DMS53 (cell line): ENCODE data around the gene FAM153A.
"Not testable (repeated sequence)": the region's sequence is repeated elsewhere in the genome, so short reads cannot be mapped to it uniquely, and the experiment has no call there.

Experiments used
- DNase-seq: peaks from one replicate; lab custom pipeline; 2025; lab: John Stamatoyannopoulos, UW

The FAM153A gene

GRCh38 chr5:177782792-177783633 lies at the start of gene FAM153A:
TSS of gene FAM153A (minus strand) at chr5:177782899.
- not testable (repeated sequence) for DNase-seq

GRCh38 chr5:177832287-177832686 lies 49.6 kb upstream of the FAM153A start:
- DNase-seq = not testable (repeated sequence)

- DNase-seq = not testable (repeated sequence)
Measured at GRCh38 chr5:177826073-177826472, 43.4 kb upstream of the FAM153A start.

GRCh38 chr5:177824776-177825175 lies 42.1 kb upstream of the FAM153A start:
- DNase-seq = not testable (repeated sequence)

- DNase-seq = not testable (repeated sequence)
Measured at GRCh38 chr5:177822489-177822888, 39.8 kb upstream of the FAM153A start.

GRCh38 chr5:177819664-177820063 lies 37.0 kb upstream of the FAM153A start:
- DNase-seq = not testable (repeated sequence)

- not testable (repeated sequence) for DNase-seq
Measured at GRCh38 chr5:177812814-177813425, 30.2 kb upstream of the FAM153A start.

GRCh38 chr5:177812160-177812743 lies 29.6 kb upstream of the FAM153A start:
- DNase-seq = not testable (repeated sequence)

GRCh38 chr5:177809209-177809913 lies 26.7 kb upstream of the FAM153A start:
- DNase-seq = not testable (repeated sequence)

GRCh38 chr5:177808420-177808819 lies 25.7 kb upstream of the FAM153A start:
- DNase-seq = not testable (repeated sequence)

- DNase-seq = not testable (repeated sequence)
Measured at GRCh38 chr5:177807265-177807664, 24.6 kb upstream of the FAM153A start.

GRCh38 chr5:177801427-177801826 lies 18.7 kb upstream of the FAM153A start:
- not testable (repeated sequence) for DNase-seq

GRCh38 chr5:177798237-177798840 lies 15.6 kb upstream of the FAM153A start:
- DNase-seq = not testable (repeated sequence)

GRCh38 chr5:177793272-177793671 lies 10.6 kb upstream of the FAM153A start:
- DNase-seq = not testable (repeated sequence)

GRCh38 chr5:177791649-177792048 lies 8.9 kb upstream of the FAM153A start:
- not testable (repeated sequence) for DNase-seq

GRCh38 chr5:177782169-177782568 lies 530 bp downstream of the FAM153A start:
- DNase-seq = not testable (repeated sequence)

GRCh38 chr5:177771206-177771605 lies 11.5 kb downstream of the FAM153A start:
- not testable (repeated sequence) for DNase-seq

GRCh38 chr5:177770646-177771045 lies 12.1 kb downstream of the FAM153A start:
- not testable (repeated sequence) for DNase-seq

- peak; percentile 36 for DNase-seq
Measured at GRCh38 chr5:177763737-177764508, 18.8 kb downstream of the FAM153A start.

- DNase-seq = not testable (repeated sequence)
Measured at GRCh38 chr5:177760954-177761353, 21.7 kb downstream of the FAM153A start.

- not testable (repeated sequence) for DNase-seq
Measured at GRCh38 chr5:177747354-177747753, 35.3 kb downstream of the FAM153A start.
